Mesenteric fat pad (tissue), 1 donor: ENCODE results near the gene ZFYVE9. TPM values are rescaled to one million over a fixed set of nuclear protein-coding genes. Genes with fewer than 3 reads are reported as not detected.
"Not testable (repeated sequence)": the region's sequence is repeated elsewhere in the genome, so short reads cannot be mapped to it uniquely, and the experiment has no call there.

Source experiments
- DNase-seq: peaks from one replicate; pipeline ENCODE4 v3.0.0-alpha.2; 2020; ENCODE audit warnings: low spot score
- total RNA-seq: library from RNA; stranded (reverse); fragmentation: NEBNext Ultra II Directional; extraction: Animal tissue kit (Norgen Biotek cat#: 25700); gene quantifications from one replicate; pipeline ENCODE4 v1.2.1, GENCODE V29; 2021
- donor health status: DM: yes; HTN: yes; CAD: no.

Gene ZFYVE9
- total RNA-seq, 1 donor from 2014 or later, result 21.1 TPM

GRCh38 chr1:52142220-52143183 lies 613 bp downstream of the ZFYVE9 start:
- DNase-seq, result no peak

- no peak for DNase-seq
Observed at GRCh38 chr1:52145137-52145536, 3.2 kb downstream of the ZFYVE9 start.

- DNase-seq, result not testable (repeated sequence)
Observed at GRCh38 chr1:52150445-52150844, 8.6 kb downstream of the ZFYVE9 start.

GRCh38 chr1:52150946-52151345 lies 9.1 kb downstream of the ZFYVE9 start:
- no peak for DNase-seq

- DNase-seq, result no peak
Observed at GRCh38 chr1:52152572-52152971, 10.7 kb downstream of the ZFYVE9 start.

GRCh38 chr1:52153010-52153409 lies 11.1 kb downstream of the ZFYVE9 start:
- DNase-seq, result no peak

- DNase-seq, result no peak
Observed at GRCh38 chr1:52153898-52154297, 12.0 kb downstream of the ZFYVE9 start.

- no peak for DNase-seq
Observed at GRCh38 chr1:52156460-52156859, 14.6 kb downstream of the ZFYVE9 start.

- DNase-seq, result no peak
Observed at GRCh38 chr1:52157582-52157981, 15.7 kb downstream of the ZFYVE9 start.

- DNase-seq, result no peak
Observed at GRCh38 chr1:52158218-52158617, 16.3 kb downstream of the ZFYVE9 start.

GRCh38 chr1:52159033-52159789 lies 17.3 kb downstream of the ZFYVE9 start:
- DNase-seq, result no peak

- DNase-seq, result no peak
Observed at GRCh38 chr1:52162947-52163346, 21.1 kb downstream of the ZFYVE9 start.

GRCh38 chr1:52164604-52165003 lies 22.7 kb downstream of the ZFYVE9 start:
- no peak for DNase-seq

- DNase-seq, result no peak
Observed at GRCh38 chr1:52166996-52167753, 25.3 kb downstream of the ZFYVE9 start.

- DNase-seq, result no peak
Observed at GRCh38 chr1:52168373-52169080, 26.6 kb downstream of the ZFYVE9 start.

- not testable (repeated sequence) for DNase-seq
Observed at GRCh38 chr1:52171149-52171548, 29.3 kb downstream of the ZFYVE9 start.

GRCh38 chr1:52179073-52179472 lies 37.2 kb downstream of the ZFYVE9 start:
- DNase-seq, result no peak

GRCh38 chr1:52180176-52180575 lies 38.3 kb downstream of the ZFYVE9 start:
- no peak for DNase-seq

GRCh38 chr1:52181759-52182158 lies 39.9 kb downstream of the ZFYVE9 start:
- DNase-seq, result not testable (repeated sequence)

GRCh38 chr1:52182328-52182727 lies 40.4 kb downstream of the ZFYVE9 start:
- DNase-seq, result not testable (repeated sequence)
